H1 (cell line): ENCODE measurements around the gene POLR3G. TPM values are rescaled to one million over a fixed set of nuclear protein-coding genes. Genes with fewer than 3 reads are reported as not detected.

ENCODE experiments used
- ASH2L ChIP-seq: fragments of 200-600, 300-600 bp; sonication (generic); IDR thresholded peaks from one replicate; pipeline ENCODE4 v1.7.1; 2017; ENCODE audit warnings: low read length
- CBX5 ChIP-seq: fragments of 300-800, 300-1000 bp; sonication (generic); IDR thresholded peaks from 2 replicates; pipeline ENCODE4 v1.7.1; 2016; ENCODE audit warnings: antibody characterized with exemption, low read length, low read depth
- CHD2 ChIP-seq: IDR thresholded peaks from 2 replicates; pipeline ENCODE4 v1.6.1; 2012; ENCODE audit warnings: low read length, improper control_type of control experiment
- CREB1 ChIP-seq: IDR thresholded peaks from 2 replicates; pipeline ENCODE4 v1.6.1; 2012; ENCODE audit warnings: inconsistent platforms
- EGR1 ChIP-seq: IDR thresholded peaks from 2 replicates; pipeline ENCODE4 v1.6.1; 2011; ENCODE audit warnings: low read depth, low read length, borderline replicate concordance
- JUND ChIP-seq: IDR thresholded peaks from 2 replicates; pipeline ENCODE4 v1.6.1; 2011; ENCODE audit warnings: mild to moderate bottlenecking, improper control_type of control experiment, low read length
- KDM1A ChIP-seq: fragments of 200-600, 300-600 bp; sonication (generic); IDR thresholded peaks from 2 replicates; pipeline ENCODE4 v1.7.1; 2016; ENCODE audit warnings: mild to moderate bottlenecking, low read length, borderline replicate concordance
- POLR2AphosphoS5 ChIP-seq: IDR thresholded peaks from 2 replicates; pipeline ENCODE4 v1.6.1; 2011; ENCODE audit warnings: low read depth, low read length
- SAP30 ChIP-seq: fragments of 300-600 bp; sonication (generic); IDR thresholded peaks from 2 replicates; pipeline ENCODE4 v1.7.1; 2012; ENCODE audit warnings: low read length, moderate library complexity, mild to moderate bottlenecking, inconsistent platforms; ENCODE audit not compliant: insufficient read depth, insufficient replicate concordance
- SP4 ChIP-seq: IDR thresholded peaks from 2 replicates; pipeline ENCODE4 v1.6.1; 2012; ENCODE audit warnings: low read length, inconsistent platforms
- polyA plus RNA-seq, 7 experiments: library from polyadenylated mRNA; depleted of rRNA in 3 of 7; stranded (reverse) in 5 of 7; unstranded in 2 of 7; fragments of >200 nt in 5 of 7; fragments of 200-250 nt in 2 of 7; gene quantifications; 1 replicate in 5 of 7; 2 replicates in 1 of 7; 4 replicates in 1 of 7; pipeline versions ENCODE4 v1.2.1 to v1.2.3, GENCODE V29; 2011 to 2013; ENCODE audit warnings: missing spikeins in 2 of 7, mixed read lengths in 2 of 7
- total RNA-seq: library from RNA; stranded (reverse); fragmentation: NEBNext Ultra II Directional; extraction: Animal tissue kit (Norgen Biotek cat#: 25700); gene quantifications from 2 replicates; pipeline ENCODE4 v1.2.1, GENCODE V29; 2021
- TF ChIP-seq, protein P1 (sequence below): IDR thresholded peaks from 2 replicates; pipeline ENCODE4 v1.6.1; 2012; ENCODE audit warnings: inconsistent platforms
- TF ChIP-seq, protein P2 (sequence below): fragments of 300-600 bp; sonication (generic); IDR thresholded peaks from 2 replicates; pipeline ENCODE4 v1.7.1; 2012; ENCODE audit warnings: low read length, moderate library complexity, mild to moderate bottlenecking, inconsistent platforms; ENCODE audit not compliant: insufficient replicate concordance

The POLR3G gene
- total and polyA plus RNA-seq, 2 of the 8 experiments (the other 6 are each of a cell fraction or from before 2014, with no cell fraction given): 119 to 179 TPM

DNA sequence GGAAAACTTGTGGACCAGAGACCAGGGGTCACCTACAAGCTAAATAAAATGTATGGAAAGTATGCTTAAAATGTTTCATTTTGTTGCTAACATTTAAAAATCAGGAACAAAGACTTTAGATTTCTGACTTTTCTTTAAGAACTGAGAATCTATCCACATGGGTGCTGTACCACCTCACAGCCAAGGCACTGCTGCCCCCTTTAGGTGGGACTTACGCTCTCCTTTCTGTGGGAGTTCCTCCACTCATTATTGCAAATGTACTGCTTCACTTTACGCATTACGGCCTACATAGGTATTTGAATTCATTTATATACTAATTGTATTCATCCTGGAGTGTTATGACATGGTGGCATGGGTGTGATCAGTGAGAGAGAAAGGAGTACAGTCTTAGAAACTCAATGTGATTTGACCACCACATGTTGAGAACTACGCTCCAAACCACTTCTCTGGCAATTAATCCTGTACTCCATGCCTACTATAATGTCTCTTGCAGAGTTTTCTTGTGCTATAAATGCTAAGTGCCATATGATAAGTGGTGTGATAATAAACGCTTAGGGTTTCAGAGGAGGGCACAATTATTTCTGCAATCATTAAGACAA is 40.4 kb upstream of the POLR3G start (continued):
- TF ChIP-seq SAP30 (no peak), EGR1 (no peak), POLR2AphosphoS5 (no peak), CBX5 (no peak), ASH2L (no peak), JUND (no peak), CREB1 (0 out of 2 replicates have a peak, but pooled peaks have one; percentile 23), CHD2 (no peak), SP4 (no peak), KDM1A (no peak)
- TF ChIP-seq, protein P1, sequence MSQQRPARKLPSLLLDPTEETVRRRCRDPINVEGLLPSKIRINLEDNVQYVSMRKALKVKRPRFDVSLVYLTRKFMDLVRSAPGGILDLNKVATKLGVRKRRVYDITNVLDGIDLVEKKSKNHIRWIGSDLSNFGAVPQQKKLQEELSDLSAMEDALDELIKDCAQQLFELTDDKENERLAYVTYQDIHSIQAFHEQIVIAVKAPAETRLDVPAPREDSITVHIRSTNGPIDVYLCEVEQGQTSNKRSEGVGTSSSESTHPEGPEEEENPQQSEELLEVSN: no peak
- TF ChIP-seq, protein P2, sequence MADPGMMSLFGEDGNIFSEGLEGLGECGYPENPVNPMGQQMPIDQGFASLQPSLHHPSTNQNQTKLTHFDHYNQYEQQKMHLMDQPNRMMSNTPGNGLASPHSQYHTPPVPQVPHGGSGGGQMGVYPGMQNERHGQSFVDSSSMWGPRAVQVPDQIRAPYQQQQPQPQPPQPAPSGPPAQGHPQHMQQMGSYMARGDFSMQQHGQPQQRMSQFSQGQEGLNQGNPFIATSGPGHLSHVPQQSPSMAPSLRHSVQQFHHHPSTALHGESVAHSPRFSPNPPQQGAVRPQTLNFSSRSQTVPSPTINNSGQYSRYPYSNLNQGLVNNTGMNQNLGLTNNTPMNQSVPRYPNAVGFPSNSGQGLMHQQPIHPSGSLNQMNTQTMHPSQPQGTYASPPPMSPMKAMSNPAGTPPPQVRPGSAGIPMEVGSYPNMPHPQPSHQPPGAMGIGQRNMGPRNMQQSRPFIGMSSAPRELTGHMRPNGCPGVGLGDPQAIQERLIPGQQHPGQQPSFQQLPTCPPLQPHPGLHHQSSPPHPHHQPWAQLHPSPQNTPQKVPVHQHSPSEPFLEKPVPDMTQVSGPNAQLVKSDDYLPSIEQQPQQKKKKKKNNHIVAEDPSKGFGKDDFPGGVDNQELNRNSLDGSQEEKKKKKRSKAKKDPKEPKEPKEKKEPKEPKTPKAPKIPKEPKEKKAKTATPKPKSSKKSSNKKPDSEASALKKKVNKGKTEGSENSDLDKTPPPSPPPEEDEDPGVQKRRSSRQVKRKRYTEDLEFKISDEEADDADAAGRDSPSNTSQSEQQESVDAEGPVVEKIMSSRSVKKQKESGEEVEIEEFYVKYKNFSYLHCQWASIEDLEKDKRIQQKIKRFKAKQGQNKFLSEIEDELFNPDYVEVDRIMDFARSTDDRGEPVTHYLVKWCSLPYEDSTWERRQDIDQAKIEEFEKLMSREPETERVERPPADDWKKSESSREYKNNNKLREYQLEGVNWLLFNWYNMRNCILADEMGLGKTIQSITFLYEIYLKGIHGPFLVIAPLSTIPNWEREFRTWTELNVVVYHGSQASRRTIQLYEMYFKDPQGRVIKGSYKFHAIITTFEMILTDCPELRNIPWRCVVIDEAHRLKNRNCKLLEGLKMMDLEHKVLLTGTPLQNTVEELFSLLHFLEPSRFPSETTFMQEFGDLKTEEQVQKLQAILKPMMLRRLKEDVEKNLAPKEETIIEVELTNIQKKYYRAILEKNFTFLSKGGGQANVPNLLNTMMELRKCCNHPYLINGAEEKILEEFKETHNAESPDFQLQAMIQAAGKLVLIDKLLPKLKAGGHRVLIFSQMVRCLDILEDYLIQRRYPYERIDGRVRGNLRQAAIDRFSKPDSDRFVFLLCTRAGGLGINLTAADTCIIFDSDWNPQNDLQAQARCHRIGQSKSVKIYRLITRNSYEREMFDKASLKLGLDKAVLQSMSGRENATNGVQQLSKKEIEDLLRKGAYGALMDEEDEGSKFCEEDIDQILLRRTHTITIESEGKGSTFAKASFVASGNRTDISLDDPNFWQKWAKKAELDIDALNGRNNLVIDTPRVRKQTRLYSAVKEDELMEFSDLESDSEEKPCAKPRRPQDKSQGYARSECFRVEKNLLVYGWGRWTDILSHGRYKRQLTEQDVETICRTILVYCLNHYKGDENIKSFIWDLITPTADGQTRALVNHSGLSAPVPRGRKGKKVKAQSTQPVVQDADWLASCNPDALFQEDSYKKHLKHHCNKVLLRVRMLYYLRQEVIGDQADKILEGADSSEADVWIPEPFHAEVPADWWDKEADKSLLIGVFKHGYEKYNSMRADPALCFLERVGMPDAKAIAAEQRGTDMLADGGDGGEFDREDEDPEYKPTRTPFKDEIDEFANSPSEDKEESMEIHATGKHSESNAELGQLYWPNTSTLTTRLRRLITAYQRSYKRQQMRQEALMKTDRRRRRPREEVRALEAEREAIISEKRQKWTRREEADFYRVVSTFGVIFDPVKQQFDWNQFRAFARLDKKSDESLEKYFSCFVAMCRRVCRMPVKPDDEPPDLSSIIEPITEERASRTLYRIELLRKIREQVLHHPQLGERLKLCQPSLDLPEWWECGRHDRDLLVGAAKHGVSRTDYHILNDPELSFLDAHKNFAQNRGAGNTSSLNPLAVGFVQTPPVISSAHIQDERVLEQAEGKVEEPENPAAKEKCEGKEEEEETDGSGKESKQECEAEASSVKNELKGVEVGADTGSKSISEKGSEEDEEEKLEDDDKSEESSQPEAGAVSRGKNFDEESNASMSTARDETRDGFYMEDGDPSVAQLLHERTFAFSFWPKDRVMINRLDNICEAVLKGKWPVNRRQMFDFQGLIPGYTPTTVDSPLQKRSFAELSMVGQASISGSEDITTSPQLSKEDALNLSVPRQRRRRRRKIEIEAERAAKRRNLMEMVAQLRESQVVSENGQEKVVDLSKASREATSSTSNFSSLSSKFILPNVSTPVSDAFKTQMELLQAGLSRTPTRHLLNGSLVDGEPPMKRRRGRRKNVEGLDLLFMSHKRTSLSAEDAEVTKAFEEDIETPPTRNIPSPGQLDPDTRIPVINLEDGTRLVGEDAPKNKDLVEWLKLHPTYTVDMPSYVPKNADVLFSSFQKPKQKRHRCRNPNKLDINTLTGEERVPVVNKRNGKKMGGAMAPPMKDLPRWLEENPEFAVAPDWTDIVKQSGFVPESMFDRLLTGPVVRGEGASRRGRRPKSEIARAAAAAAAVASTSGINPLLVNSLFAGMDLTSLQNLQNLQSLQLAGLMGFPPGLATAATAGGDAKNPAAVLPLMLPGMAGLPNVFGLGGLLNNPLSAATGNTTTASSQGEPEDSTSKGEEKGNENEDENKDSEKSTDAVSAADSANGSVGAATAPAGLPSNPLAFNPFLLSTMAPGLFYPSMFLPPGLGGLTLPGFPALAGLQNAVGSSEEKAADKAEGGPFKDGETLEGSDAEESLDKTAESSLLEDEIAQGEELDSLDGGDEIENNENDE: no peak
